ENCODE data around the gene NTM. TPM values are rescaled to one million over a fixed set of nuclear protein-coding genes. Genes with fewer than 3 reads are reported as not detected.

The NTM gene
- polyA plus RNA-seq, 1 donor (not counting 4 experiments of a cell fraction or from before 2014, with no cell fraction given), result 47.9 TPM

DNA sequence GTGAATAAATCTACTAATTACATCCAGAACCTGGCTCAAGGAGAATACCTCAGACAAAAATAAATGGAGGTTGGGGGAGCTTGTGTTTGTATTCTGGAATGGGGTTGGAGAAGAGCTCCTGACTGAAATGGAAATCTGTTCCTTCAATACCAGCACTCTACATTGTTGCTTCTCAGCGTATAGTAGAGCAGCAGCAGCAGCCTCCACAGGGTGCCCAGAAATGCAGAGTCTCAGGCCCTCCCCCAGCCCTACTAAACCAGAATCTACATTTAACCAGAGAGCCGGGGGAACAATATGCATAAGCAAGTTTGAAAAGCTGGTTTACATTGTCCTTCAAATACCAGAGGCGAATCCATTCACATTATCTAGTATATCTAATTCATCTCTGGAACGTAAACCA is 474.8 kb downstream of the NTM start:
- DNase-seq (ENCODE audit: low read depth, low spot score), result no peak
- dilution Hi-C loops (cut with MboI; ENCODE audit: extremely low pct_ligation_motif_present, low sequenced_read_pairs), result no loop called here
- H3K4me1 ChIP-seq (ENCODE audit: control insufficient read depth, extremely low read depth, insufficient read depth, low read length), result no peaks in the 10 kb centered on the region

GRCh38 chr11:131849485-131849884 is 479.1 kb downstream of the NTM start:
- Histone ChIP-seq H3K9me1 (ENCODE audit: control insufficient read depth, extremely low read depth, insufficient read depth, low read length) (no peaks in the 10 kb centered on the region), H3K9ac (ENCODE audit: control insufficient read depth, extremely low read depth, insufficient read depth, low read length) (no peak overlapping the region), H3K4me3 (ENCODE audit: control insufficient read depth in 2 of 3, extremely low read depth in 1 of 3, insufficient read depth in 2 of 3, low read depth in 1 of 3, low read length in 3 of 3) (no peak overlapping the region), H3K27me3 (ENCODE audit: control insufficient read depth, extremely low read depth, insufficient read depth, low read length) (no peaks in the 10 kb centered on the region), H3K4me2 (ENCODE audit: control insufficient read depth, extremely low read depth, insufficient read depth, low read depth, low read length) (no peak overlapping the region), H3K79me2 (ENCODE audit: control insufficient read depth, insufficient read depth, low read length) (no peaks in the 10 kb centered on the region), H4K20me1 (ENCODE audit: control insufficient read depth, extremely low read depth, insufficient read depth, low read length) (no peaks in the 10 kb centered on the region), H3K27ac (ENCODE audit: control insufficient read depth, insufficient read depth, low read length) (no peak overlapping the region), H3K36me3 (ENCODE audit: control insufficient read depth in 2 of 2, extremely low read depth in 1 of 2, insufficient read depth in 2 of 2, low read length in 2 of 2) (no peaks in the 10 kb centered on the region), H3K9me3 (ENCODE audit: control insufficient read depth, low read depth, low read length) (no peaks in the 10 kb centered on the region), H3K4me1 (ENCODE audit: control insufficient read depth, extremely low read depth, insufficient read depth, low read length) (no peaks in the 10 kb centered on the region), H2AFZ (ENCODE audit: control insufficient read depth, low read length) (no peak overlapping the region)
- TF ChIP-seq EZH2 (IDR thresholded peaks at IDR 0.05; ENCODE audit: low read length), result no peak
- TF ChIP-seq, protein P1, sequence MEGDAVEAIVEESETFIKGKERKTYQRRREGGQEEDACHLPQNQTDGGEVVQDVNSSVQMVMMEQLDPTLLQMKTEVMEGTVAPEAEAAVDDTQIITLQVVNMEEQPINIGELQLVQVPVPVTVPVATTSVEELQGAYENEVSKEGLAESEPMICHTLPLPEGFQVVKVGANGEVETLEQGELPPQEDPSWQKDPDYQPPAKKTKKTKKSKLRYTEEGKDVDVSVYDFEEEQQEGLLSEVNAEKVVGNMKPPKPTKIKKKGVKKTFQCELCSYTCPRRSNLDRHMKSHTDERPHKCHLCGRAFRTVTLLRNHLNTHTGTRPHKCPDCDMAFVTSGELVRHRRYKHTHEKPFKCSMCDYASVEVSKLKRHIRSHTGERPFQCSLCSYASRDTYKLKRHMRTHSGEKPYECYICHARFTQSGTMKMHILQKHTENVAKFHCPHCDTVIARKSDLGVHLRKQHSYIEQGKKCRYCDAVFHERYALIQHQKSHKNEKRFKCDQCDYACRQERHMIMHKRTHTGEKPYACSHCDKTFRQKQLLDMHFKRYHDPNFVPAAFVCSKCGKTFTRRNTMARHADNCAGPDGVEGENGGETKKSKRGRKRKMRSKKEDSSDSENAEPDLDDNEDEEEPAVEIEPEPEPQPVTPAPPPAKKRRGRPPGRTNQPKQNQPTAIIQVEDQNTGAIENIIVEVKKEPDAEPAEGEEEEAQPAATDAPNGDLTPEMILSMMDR (optimal IDR thresholded peaks at IDR 0.05 in 1 of 3, IDR thresholded peaks at IDR 0.05 in 1 of 3, conservative IDR thresholded peaks at IDR 0.05 in 1 of 3; ENCODE audit: extremely low read depth in 1 of 3, insufficient read depth in 2 of 3, low read length in 3 of 3), result no peak
- DNase-seq (ENCODE audit: low read depth, low spot score) (no peak), FAIRE-seq (no peak)
- dilution Hi-C loops (cut with MboI; ENCODE audit: extremely low pct_ligation_motif_present, low sequenced_read_pairs), result no loop called here

More for the DNA sequence above, 474.8 kb downstream of the NTM start:
- no peak overlapping the region for H2AFZ ChIP-seq (ENCODE audit: control insufficient read depth, low read length)
- no peak overlapping the region for H3K4me2 ChIP-seq (ENCODE audit: control insufficient read depth, extremely low read depth, insufficient read depth, low read depth, low read length)
- H3K9me3 ChIP-seq (ENCODE audit: control insufficient read depth, low read depth, low read length), result no peaks in the 10 kb centered on the region
- H4K20me1 ChIP-seq (ENCODE audit: control insufficient read depth, extremely low read depth, insufficient read depth, low read length), result no peaks in the 10 kb centered on the region
- no peaks in the 10 kb centered on the region for H3K27me3 ChIP-seq (ENCODE audit: control insufficient read depth, extremely low read depth, insufficient read depth, low read length)
- FAIRE-seq, result no peak
- no peak overlapping the region for H3K27ac ChIP-seq (ENCODE audit: control insufficient read depth, insufficient read depth, low read length)
- H3K36me3 ChIP-seq (ENCODE audit: control insufficient read depth in 2 of 2, extremely low read depth in 1 of 2, insufficient read depth in 2 of 2, low read length in 2 of 2), result no peaks in the 10 kb centered on the region
- TF ChIP-seq EZH2 (IDR thresholded peaks at IDR 0.05; ENCODE audit: low read length), result no peak
- TF ChIP-seq, protein P1 (optimal IDR thresholded peaks at IDR 0.05 in 1 of 3, IDR thresholded peaks at IDR 0.05 in 1 of 3, conservative IDR thresholded peaks at IDR 0.05 in 1 of 3; ENCODE audit: extremely low read depth in 1 of 3, insufficient read depth in 2 of 3, low read length in 3 of 3), result no peak
- no peaks in the 10 kb centered on the region for H3K9me1 ChIP-seq (ENCODE audit: control insufficient read depth, extremely low read depth, insufficient read depth, low read length)
- no peak overlapping the region for H3K9ac ChIP-seq (ENCODE audit: control insufficient read depth, extremely low read depth, insufficient read depth, low read length)
- no peaks in the 10 kb centered on the region for H3K79me2 ChIP-seq (ENCODE audit: control insufficient read depth, insufficient read depth, low read length)
- no peak overlapping the region for H3K4me3 ChIP-seq (ENCODE audit: control insufficient read depth in 2 of 3, extremely low read depth in 1 of 3, insufficient read depth in 2 of 3, low read depth in 1 of 3, low read length in 3 of 3)
